ENCODE data around the gene PLCL1.

DNA sequence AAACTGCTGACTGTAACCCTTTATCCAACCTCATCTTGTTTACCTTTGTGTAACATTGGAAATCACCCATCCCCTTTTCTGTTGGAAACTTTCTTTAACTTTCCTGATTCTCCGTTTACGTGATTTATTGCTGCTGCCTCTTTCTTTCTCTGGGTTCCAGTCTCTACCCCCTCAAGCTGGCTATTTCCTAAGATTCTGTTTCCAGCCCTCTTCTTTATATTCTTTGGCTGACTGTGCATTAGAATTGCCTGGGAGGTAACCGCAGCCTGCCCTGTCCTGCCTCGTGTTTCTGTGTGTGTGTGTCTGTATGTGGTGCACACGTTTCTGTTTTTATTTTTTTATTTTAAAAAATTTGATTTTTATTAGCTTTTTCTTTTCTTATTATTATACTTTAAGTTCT lies 229.2 kb downstream of the PLCL1 start:
- no peak for TF ChIP-seq POLR2A (IDR thresholded peaks at IDR 0.05)
- TF ChIP-seq, protein P1, sequence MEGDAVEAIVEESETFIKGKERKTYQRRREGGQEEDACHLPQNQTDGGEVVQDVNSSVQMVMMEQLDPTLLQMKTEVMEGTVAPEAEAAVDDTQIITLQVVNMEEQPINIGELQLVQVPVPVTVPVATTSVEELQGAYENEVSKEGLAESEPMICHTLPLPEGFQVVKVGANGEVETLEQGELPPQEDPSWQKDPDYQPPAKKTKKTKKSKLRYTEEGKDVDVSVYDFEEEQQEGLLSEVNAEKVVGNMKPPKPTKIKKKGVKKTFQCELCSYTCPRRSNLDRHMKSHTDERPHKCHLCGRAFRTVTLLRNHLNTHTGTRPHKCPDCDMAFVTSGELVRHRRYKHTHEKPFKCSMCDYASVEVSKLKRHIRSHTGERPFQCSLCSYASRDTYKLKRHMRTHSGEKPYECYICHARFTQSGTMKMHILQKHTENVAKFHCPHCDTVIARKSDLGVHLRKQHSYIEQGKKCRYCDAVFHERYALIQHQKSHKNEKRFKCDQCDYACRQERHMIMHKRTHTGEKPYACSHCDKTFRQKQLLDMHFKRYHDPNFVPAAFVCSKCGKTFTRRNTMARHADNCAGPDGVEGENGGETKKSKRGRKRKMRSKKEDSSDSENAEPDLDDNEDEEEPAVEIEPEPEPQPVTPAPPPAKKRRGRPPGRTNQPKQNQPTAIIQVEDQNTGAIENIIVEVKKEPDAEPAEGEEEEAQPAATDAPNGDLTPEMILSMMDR (IDR thresholded peaks at IDR 0.05 in 8 of 11, conservative IDR thresholded peaks at IDR 0.05 in 3 of 11): no peak
- no peak for TF ChIP-seq POLR2AphosphoS5 (IDR thresholded peaks at IDR 0.05)
